Endothelial cell of umbilical vein (primary cell): ENCODE results near the gene APBA2. TPM values are rescaled to one million over a fixed set of nuclear protein-coding genes. Genes with fewer than 3 reads are reported as not detected.

Experiments used
- BruUV-seq: library from RNA; stranded (reverse); fragments of 400-500 nt; replicated peaks from 2 replicates; lab custom pipeline; 2021; lab: Mats Ljungman, UMichigan
- CTCF ChIA-PET: fragments of 300-600, 350-600 bp; sonication (Branson Sonifier 250); formaldehyde crosslinking; loops from one replicate; lab custom pipeline; 2021; ENCODE audit warnings: antibody characterized with exemption, inconsistent platforms; lab: Charles Lee
- POLR2A ChIA-PET: fragments of 300-600, 350-600 bp; sonication (Branson Sonifier 250); formaldehyde crosslinking; loops from one replicate; lab custom pipeline; 2021; ENCODE audit warnings: antibody characterized with exemption, inconsistent platforms; lab: Charles Lee
- DNase-seq: peaks from one replicate; pipeline ENCODE4 v3.0.0-alpha.2; 2011; ENCODE audit warnings: low read depth, low spot score
- FAIRE-seq: peaks from 2 replicates; lab custom pipeline; 2011; peaks lifted over from hg19 to GRCh38; lab: Jason Lieb, UNC
- H2AFZ ChIP-seq: 2 replicates; pipeline ENCODE4 v1.6.0; 2012; ENCODE audit warnings: low read depth, low read length, control low read depth, inconsistent platforms
- H3K27ac ChIP-seq: 2 replicates; pipeline ENCODE4 v1.5.1; 2011; ENCODE audit warnings: low read depth, mild to moderate bottlenecking, control low read depth, low read length, moderate library complexity; ENCODE audit not compliant: insufficient read depth
- H3K27me3 ChIP-seq, 2 experiments: 2 replicates each; pipeline versions ENCODE4 v1.6.0 to v1.6.1; 2011; ENCODE audit warnings: low read length in 2 of 2, mixed read lengths in 1 of 2; ENCODE audit not compliant: control insufficient read depth in 2 of 2, insufficient read depth in 2 of 2
- H3K36me3 ChIP-seq, 2 experiments: 2 replicates in 1 of 2; 3 replicates in 1 of 2; pipeline ENCODE4 v1.5.1; 2011; ENCODE audit warnings: low read length in 2 of 2, mild to moderate bottlenecking in 1 of 2, moderate library complexity in 1 of 2; ENCODE audit not compliant: control insufficient read depth in 2 of 2, insufficient read depth in 2 of 2; ENCODE audit errors: extremely low read depth in 1 of 2
- H3K4me1 ChIP-seq: 3 replicates; pipeline ENCODE4 v1.5.1; 2011; ENCODE audit warnings: mild to moderate bottlenecking, low read length; ENCODE audit not compliant: control insufficient read depth, insufficient read depth; ENCODE audit errors: extremely low read depth
- H3K4me2 ChIP-seq: 2 replicates; pipeline ENCODE4 v1.6.1; 2011; ENCODE audit warnings: low read length, control low read depth, mixed read lengths; ENCODE audit not compliant: insufficient read depth
- H3K4me3 ChIP-seq, 3 experiments: fragments of 200-600 bp in 1 of 3; sonication (generic), shearing (Covaris generic) in 1 of 3; replicated peaks in 1 of 3; 2 replicates each; pipeline ENCODE4 v1.5.1; 2011 to 2016; ENCODE audit warnings: control low read depth in 3 of 3, low read length in 3 of 3, mild to moderate bottlenecking in 2 of 3, inconsistent platforms in 1 of 3, low read depth in 1 of 3, moderate library complexity in 1 of 3; ENCODE audit not compliant: insufficient read depth in 1 of 3
- H3K79me2 ChIP-seq: 2 replicates; pipeline ENCODE4 v1.6.0; 2012; ENCODE audit warnings: low read length, inconsistent platforms; ENCODE audit not compliant: control insufficient read depth, insufficient read depth
- H3K9ac ChIP-seq: replicated peaks from 2 replicates; pipeline ENCODE3; 2011; ENCODE audit warnings: low read length, control low read depth; ENCODE audit not compliant: insufficient read depth; ENCODE audit errors: extremely low read depth
- H3K9me1 ChIP-seq: replicated peaks from 3 replicates; pipeline ENCODE4 v1.6.0; 2011; ENCODE audit warnings: mild to moderate bottlenecking, low read length; ENCODE audit not compliant: control insufficient read depth, insufficient read depth; ENCODE audit errors: extremely low read depth
- H3K9me3 ChIP-seq: replicated peaks from 2 replicates; pipeline ENCODE4 v1.5.1; 2012; ENCODE audit warnings: low read length, inconsistent platforms; ENCODE audit not compliant: control insufficient read depth, insufficient read depth
- H4K20me1 ChIP-seq: replicated peaks from 2 replicates; pipeline ENCODE3; 2011; ENCODE audit warnings: mild to moderate bottlenecking, low read length; ENCODE audit not compliant: control insufficient read depth, insufficient read depth; ENCODE audit errors: extremely low read depth
- EZH2 ChIP-seq: IDR thresholded peaks from 2 replicates; pipeline ENCODE4 v1.6.1; 2012; ENCODE audit warnings: borderline replicate concordance, low read depth, mild to moderate bottlenecking, moderate library complexity, low read length, inconsistent platforms; ENCODE audit not compliant: severe bottlenecking
- FOS ChIP-seq: IDR thresholded peaks from 2 replicates; pipeline ENCODE4 v1.6.1; 2011; ENCODE audit warnings: mild to moderate bottlenecking, low read length, moderate library complexity, borderline replicate concordance; ENCODE audit not compliant: insufficient read depth
- GATA2 ChIP-seq: IDR thresholded peaks from 2 replicates; pipeline ENCODE4 v1.7.0; 2011; ENCODE audit warnings: low read depth, mild to moderate bottlenecking, moderate library complexity, mixed read lengths, low read length; ENCODE audit not compliant: insufficient read length, insufficient read depth
- JUN ChIP-seq: IDR thresholded peaks from 2 replicates; pipeline ENCODE4 v1.6.1; 2011; ENCODE audit warnings: borderline replicate concordance, low read depth; ENCODE audit not compliant: insufficient read length, insufficient read depth
- MYC ChIP-seq: IDR thresholded peaks from one replicate; pipeline ENCODE4 v1.6.1; 2011; ENCODE audit warnings: mild to moderate bottlenecking, low read depth, low read length
- POLR2A ChIP-seq: IDR thresholded peaks from 2 replicates; pipeline ENCODE4 v1.6.1; 2012; ENCODE audit warnings: low read depth, mild to moderate bottlenecking, control low read depth, low read length
- POLR2AphosphoS5 ChIP-seq: IDR thresholded peaks from 2 replicates; pipeline ENCODE4 v1.6.1; 2012; ENCODE audit warnings: low read depth, mild to moderate bottlenecking, control low read depth, low read length, moderate library complexity; ENCODE audit not compliant: insufficient read depth
- dilution Hi-C: fragments of 300-500 bp; cut with MboI; formaldehyde crosslinking; loops from one replicate; pipeline ENCODE4 v1.15.0; 2019; ENCODE audit warnings: low sequenced_read_pairs; ENCODE audit not compliant: extremely low pct_ligation_motif_present
- intact Hi-C: fragments of 100-400 bp; cut with micrococcal nuclease; formaldehyde crosslinking; loops from one replicate; pipeline ENCODE4 v1.10.0; 2022
- polyA plus RNA-seq, 4 experiments: library from polyadenylated mRNA; depleted of rRNA in 3 of 4; stranded (reverse) in 3 of 4; unstranded in 1 of 4; fragments of >200 nt; gene quantifications; 2 replicates each; pipeline versions ENCODE4 v1.2.1 to v1.2.3, GENCODE V29; 2011 to 2012; ENCODE audit warnings: missing spikeins in 1 of 4
- total RNA-seq: library from RNA; stranded (reverse); gene quantifications from 2 replicates; pipeline ENCODE4 v1.2.3, GENCODE V29; 2021
- TF ChIP-seq, protein P1 (sequence below): IDR thresholded peaks from 2 replicates; pipeline ENCODE4 v1.6.1; 2011; ENCODE audit not compliant: insufficient read depth, insufficient read length
- TF ChIP-seq, protein P2 (sequence below), 2 donors: IDR thresholded peaks; 1 replicate in 1 of 2; 2 replicates in 1 of 2; pipeline ENCODE4 v1.5.1; 2011; ENCODE audit warnings: low read length in 2 of 2, mild to moderate bottlenecking in 2 of 2, moderate library complexity in 2 of 2, control low read depth in 1 of 2, inconsistent platforms in 1 of 2, low read depth in 1 of 2; ENCODE audit not compliant: insufficient read depth in 1 of 2; ENCODE audit errors: extremely low read depth in 1 of 2

Gene APBA2
- total and polyA plus RNA-seq, 2 donors (not counting 3 experiments of a cell fraction or from before 2014, with no cell fraction given) = 5.7 to 11.1 TPM

DNA sequence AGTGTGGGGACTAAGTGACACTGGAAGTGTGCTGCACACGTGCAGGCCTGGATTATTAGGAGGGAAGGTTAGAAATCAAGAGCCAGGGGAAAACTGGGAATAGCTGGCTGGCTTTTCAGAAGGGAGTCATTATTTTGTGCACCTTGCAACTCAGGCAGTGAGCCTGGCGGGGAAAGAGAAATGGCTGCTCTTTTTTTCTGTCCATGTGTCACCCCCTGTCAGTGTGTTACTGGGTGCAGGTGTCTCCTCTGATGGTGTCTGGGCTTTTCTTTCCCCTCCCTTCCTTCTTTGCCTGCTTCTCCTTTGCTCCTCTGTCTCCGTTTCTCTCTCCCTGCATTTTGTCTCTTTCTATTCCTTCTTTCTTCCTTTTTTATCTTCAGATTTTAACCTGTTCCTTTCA lies 130.7 kb downstream of the APBA2 start:
- no peak for DNase-seq
- POLR2A ChIA-PET = no interaction called here
- H3K27ac ChIP-seq = no peak overlapping the region
- H3K79me2 ChIP-seq = no peaks in the 10 kb centered on the region
- H3K9me1 ChIP-seq = no peaks in the 10 kb centered on the region
- no peak overlapping the region for H3K4me2 ChIP-seq
- FAIRE-seq = no peak
- H4K20me1 ChIP-seq = no peaks in the 10 kb centered on the region
- TF ChIP-seq POLR2A (no peak), GATA2 (no peak), JUN (no peak), FOS (no peak), EZH2 (no peak), POLR2AphosphoS5 (no peak), MYC (no peak)
- TF ChIP-seq, protein P1, sequence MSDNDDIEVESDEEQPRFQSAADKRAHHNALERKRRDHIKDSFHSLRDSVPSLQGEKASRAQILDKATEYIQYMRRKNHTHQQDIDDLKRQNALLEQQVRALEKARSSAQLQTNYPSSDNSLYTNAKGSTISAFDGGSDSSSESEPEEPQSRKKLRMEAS = no peak
- TF ChIP-seq, protein P2, sequence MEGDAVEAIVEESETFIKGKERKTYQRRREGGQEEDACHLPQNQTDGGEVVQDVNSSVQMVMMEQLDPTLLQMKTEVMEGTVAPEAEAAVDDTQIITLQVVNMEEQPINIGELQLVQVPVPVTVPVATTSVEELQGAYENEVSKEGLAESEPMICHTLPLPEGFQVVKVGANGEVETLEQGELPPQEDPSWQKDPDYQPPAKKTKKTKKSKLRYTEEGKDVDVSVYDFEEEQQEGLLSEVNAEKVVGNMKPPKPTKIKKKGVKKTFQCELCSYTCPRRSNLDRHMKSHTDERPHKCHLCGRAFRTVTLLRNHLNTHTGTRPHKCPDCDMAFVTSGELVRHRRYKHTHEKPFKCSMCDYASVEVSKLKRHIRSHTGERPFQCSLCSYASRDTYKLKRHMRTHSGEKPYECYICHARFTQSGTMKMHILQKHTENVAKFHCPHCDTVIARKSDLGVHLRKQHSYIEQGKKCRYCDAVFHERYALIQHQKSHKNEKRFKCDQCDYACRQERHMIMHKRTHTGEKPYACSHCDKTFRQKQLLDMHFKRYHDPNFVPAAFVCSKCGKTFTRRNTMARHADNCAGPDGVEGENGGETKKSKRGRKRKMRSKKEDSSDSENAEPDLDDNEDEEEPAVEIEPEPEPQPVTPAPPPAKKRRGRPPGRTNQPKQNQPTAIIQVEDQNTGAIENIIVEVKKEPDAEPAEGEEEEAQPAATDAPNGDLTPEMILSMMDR (IDR thresholded peaks at IDR 0.05; ENCODE audit: extremely low read depth in 1 of 2, insufficient read depth in 1 of 2, low read depth in 1 of 2, low read length in 2 of 2) = no peak
- no peak overlapping the region for H3K4me3 ChIP-seq
- BruUV-seq = no TSS peak
- dilution Hi-C loops = no loop called here
- intact Hi-C loops = loop anchor here (10.0 kb wide), 1 partner anchor 58 kb away; no protein-coding TSS in a partner anchor
- H2AFZ ChIP-seq = no peak overlapping the region
- CTCF ChIA-PET = no interaction called here
- no peaks in the 10 kb centered on the region for H3K27me3 ChIP-seq
- H3K9me3 ChIP-seq = no peaks in the 10 kb centered on the region
- H3K36me3 ChIP-seq = no peaks in the 10 kb centered on the region
- no peaks in the 10 kb centered on the region for H3K4me1 ChIP-seq
- no peak overlapping the region for H3K9ac ChIP-seq
